GM18907 (cell line): Measurements from ENCODE around the gene KCNMB3.
"Not testable (repeated sequence)": the region's sequence is repeated elsewhere in the genome, so short reads cannot be mapped to it uniquely, and the experiment has no call there.

Experiments used
- ATAC-seq: cut with Tn5 transposase; IDR thresholded peaks from one replicate; pipeline ENCODE4 v1.9.1; 2021; ENCODE audit warnings: mild to moderate bottlenecking, moderate library complexity; ENCODE audit not compliant: unreplicated experiment

KCNMB3 gene, protein sequence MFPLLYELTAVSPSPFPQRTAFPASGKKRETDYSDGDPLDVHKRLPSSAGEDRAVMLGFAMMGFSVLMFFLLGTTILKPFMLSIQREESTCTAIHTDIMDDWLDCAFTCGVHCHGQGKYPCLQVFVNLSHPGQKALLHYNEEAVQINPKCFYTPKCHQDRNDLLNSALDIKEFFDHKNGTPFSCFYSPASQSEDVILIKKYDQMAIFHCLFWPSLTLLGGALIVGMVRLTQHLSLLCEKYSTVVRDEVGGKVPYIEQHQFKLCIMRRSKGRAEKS

DNA sequence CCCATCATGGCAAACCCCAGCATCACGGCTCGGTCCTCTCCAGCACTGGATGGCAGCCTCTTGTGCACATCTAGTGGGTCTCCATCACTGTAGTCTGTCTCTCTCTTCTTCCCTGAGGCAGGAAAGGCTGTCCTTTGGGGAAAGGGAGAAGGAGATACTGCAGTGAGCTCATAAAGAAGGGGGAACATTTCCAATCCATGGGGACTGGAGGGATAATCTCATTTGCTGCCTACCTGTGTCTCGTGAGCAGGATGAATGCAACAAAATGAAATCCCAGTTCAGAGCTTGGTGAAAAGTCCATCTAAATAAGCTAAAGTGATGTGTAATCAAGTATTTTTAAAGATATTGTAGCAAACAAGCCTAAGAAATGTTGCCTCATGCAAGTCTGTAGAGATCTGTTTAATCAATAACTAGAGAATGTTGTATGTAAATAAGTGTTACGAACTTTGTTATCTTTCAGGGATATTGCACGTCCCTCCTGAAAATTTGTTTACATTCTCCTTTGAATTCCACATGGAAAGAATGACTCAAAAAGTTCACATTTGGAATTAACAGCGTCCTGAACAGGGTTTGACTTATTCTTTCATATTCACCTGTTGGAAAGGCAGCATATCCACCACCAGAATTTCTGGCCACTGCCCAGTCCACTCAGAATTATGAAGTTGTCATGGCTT lies at the start of gene KCNMB3:
Gene KCNMB3, minus strand, starts transcription at position 312 of the 674 bp plus-strand sequence. Its CDS starts 124 bp downstream, at position 188.
- no peak for ATAC-seq

DNA sequence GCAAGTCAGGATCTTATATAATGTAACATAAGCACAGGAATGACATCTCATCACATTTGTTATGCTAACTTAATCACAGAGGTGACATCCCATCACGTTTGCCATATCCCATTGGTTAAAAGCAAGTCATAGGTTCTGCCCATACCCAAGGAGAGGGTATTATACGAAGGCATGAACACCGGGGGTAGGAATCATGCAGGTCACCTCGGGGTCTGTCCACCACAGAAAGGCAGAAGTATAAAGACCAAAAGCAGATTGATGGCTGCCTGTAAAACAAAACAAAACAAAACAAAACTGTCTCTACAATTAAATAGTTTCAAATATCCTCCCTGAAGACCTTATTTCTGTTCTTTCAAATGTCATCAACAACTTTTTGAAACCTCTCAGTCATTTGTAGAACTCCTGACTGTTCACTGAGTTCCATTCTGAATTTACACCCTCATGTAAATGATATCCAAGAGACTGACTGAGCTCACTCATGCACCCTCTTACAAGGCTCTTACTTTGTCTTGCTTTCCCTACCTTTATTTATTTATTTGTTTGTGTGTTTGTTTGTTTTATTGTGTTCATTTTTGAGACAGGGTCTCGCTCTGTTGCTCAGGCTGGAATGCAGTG lies 49.2 kb upstream of the KCNMB3 start:
- ATAC-seq, result no peak

DNA sequence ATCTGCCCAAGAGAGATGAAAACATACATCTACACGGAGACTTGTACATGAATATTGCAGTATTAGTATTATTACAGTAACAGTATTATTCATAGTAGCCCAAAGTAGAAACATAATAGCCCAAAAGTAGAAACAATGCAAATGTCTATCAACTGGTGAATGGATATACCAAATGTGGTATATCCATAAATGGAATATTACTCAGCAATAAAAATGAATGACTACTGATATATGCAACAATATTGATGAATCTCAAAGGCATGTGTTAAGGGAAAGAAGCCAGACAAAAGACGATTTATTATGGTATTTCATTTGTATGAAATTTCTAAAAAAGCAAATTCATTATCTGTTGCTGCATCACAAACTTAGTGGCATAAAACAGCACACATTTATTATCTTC lies 48.4 kb upstream of the KCNMB3 start:
- no peak for ATAC-seq

DNA sequence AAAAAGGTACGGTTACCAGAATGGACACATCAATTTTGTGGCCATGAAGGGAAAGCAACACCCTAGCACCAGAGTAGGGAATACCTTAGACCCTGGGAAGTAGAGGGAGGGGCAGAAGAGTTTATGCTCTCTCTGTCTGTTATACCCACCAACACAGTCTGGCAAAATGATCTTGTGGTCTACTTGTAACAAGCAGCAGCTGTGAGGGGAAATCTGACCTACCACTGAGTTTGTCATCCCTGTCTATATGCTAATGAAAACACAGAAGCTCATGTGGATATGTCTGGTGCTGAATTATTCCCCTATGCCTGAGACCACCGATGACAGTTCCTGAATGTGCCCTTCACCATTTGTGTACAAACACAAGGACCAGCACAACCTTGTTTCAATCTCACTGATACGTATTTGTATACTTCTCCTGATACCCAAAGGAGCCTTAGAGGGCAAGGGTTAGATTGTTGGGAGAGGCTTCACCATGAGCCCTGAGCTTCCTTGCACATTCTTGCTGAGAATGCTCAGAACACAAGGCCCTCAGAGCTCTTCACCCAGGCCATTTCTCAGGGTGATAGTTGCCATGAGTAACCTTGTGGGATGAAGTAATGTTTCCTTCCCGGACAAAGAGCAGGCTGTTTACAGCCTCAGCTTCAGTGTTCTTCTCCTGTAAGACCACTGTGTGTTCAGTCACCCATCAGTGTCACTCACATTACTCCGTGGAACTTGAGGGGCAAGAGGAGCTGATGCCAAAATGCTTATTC lies 47.2 kb upstream of the KCNMB3 start:
- ATAC-seq, result no peak

DNA sequence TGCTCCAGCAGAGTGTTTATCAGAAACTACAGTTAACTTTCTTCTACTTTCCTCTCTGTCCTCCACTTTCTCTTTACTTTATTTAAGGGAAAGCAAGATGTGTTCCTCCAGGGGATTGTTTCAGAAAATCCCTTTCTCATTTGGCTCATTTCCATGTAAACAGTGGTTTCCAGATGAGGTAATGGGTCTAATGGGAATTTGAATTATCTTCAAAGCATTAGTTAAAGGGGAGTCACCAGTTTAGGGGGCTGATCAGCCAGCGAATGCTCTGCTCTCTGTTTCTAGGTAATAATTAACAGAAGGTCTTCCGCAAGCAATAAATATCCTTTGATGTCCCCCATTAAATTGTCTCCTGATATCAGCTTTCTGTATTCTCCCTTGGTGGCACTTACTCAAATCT lies 41.5 kb upstream of the KCNMB3 start:
- no peak for ATAC-seq

DNA sequence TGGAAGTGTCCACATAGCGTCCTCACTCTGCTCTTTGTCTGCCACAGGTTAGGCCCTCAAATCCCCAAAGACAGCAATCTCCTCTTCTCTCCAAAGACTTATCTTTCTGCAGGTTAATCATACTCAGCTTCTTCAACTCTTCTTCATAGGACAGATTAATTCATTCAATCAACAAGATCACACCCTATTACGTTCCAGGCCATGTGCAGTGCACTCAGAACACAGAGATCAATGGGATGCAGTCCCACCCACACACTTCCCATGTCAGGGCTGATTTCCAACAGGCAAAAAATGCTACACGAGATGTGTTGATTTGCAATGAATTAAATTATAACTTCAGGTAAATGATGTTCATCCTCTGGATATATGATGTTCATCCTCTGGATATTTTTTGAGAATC lies 38.4 kb upstream of the KCNMB3 start:
- ATAC-seq, result no peak

DNA sequence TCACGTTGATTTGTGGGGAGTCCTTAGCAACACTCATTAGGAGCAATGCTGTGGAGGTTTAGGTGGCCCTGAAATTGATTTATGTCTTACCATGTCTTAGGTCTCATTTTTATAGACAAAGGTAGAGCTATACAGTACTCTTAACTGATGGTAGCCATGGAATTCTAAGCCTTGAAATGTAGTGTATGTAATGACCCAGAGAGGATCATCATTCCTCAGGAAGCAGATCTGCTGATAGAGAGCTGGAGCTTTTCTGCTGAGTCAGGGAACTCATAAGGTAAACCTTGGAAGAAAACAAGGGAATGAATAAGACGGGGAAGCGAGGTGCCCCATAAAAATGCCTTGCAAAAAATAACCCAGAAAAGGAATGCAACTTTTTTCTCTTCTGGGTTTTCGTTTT lies 37.9 kb upstream of the KCNMB3 start:
- no peak for ATAC-seq

DNA sequence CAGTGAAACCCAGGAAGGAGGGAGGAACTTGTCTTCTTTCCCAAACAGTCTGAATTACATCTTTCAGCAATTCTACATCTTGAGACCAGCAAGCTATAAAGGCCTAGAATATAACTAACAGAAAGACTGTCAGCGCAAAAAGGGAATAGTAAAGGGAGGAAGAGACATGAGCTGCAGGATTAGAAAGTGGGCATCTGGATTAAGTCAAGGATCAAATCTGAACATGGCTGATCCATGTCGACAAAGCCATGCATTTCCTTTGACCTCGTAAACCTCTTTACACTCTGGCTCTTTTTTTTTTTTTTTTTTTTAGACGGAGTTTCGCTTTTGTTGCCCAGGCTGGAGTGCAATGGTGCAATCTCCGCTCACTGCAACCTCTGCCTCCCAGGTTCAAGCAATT lies 35.4 kb upstream of the KCNMB3 start:
- ATAC-seq, result no peak

DNA sequence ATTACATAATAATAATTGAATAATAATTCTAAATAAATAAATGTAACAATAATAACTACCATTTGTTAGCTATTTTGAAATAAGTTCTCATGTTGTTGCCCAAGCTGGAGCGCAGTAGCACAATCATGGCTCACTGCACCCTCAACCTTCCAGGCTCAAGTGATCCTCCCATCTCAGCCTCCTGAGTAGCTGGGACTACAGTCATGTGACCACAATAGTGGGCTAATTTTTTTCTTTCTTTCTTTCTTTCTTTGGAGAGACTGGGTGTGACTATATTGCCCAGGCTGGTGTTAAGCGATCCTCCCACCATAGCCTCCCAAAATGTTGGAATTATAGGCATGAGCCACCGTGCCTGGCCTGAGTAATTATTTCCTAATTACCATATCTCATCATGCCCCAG lies 30.9 kb upstream of the KCNMB3 start:
- no peak for ATAC-seq

DNA sequence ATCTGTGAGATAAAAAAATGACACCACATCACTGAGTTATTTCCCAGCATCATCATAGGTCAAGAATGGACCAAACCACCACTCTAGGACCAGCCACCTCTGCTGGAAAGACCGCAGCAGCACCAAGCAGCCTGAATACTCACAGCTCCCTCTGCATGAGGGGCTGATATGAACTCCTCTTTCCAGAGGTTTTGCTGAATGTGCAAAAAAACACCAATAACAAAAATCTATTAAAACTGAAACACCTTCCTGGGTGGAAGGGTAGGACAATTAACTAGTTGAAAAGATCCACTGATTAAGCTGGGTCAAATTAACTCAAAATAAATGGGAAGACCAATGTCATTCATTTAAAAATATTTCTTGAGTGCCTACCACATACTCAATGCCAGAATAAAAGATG lies 28.9 kb upstream of the KCNMB3 start:
- ATAC-seq, result no peak

DNA sequence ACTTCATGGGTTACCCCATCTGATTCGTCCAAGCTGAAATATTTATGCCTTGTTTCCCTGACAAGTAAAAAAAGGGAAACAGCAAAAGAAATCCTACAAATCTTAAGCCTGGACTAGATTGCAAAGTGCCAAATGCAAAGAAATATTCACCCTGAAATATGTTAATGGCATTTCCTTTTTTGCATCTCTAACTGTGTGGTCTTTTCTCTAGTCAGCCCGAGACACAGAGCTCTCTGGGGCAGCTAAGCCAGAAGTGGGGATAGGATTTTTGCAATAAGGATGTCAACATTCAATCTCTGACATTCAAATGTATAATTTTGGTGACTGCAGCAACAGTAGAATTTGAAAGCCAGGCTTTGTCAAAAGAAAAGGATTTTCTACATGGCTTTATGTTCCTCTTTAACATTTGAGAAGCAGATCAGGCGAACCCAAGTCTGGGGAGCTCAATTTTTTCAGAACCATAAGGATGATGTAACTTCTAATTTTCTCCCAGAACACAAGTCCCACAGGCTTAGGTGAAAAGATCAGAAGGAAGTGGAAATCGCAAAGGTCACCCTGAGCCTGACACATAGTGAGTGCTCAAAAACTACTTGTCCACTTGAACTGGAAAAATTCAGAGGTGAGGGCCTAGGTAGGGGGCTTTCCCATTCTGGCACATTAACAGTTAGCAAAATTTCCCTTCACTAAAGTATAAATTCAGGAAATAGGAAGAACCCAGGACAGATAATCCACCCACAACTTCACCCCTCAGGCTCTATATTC lies 28.2 kb upstream of the KCNMB3 start:
- no peak for ATAC-seq

DNA sequence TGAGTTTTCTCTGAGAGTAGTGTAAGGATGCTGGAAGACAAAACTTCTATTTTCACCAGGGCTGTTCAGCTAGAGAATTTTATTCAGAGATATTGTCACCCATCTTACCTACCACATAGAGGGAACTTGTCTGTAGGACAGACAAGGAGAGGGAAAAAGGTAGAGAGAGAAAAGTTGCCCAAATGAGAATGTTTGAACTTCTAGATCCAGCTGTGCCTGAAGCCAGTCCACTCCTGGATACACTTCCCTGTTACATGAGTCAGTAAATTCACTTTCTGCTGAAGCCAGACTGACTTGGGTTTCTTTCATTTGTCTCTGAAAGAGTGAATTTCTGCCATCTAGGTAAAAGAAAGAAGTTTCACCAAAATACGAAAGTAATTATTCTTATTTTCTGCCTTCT lies 27.2 kb upstream of the KCNMB3 start:
- no peak for ATAC-seq

DNA sequence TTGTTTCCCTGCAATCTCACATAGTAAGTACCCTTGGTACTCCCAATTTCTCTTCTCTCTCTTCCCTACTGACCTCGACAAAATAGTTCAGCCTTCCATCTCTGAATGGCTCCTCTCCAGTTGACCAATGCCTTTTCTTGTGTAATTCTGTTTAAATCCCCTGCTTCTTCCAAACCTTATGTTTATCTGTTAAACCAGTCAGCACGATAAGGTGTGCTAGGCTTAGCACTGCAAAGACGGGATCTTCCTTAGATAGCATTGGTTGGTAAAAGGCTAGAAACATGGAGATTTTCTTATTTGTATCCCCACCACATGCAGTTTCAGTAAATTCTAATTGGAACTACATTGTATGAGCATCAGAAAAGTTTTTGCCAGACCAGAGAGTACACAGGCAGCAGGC lies 25.8 kb upstream of the KCNMB3 start:
- no peak for ATAC-seq

DNA sequence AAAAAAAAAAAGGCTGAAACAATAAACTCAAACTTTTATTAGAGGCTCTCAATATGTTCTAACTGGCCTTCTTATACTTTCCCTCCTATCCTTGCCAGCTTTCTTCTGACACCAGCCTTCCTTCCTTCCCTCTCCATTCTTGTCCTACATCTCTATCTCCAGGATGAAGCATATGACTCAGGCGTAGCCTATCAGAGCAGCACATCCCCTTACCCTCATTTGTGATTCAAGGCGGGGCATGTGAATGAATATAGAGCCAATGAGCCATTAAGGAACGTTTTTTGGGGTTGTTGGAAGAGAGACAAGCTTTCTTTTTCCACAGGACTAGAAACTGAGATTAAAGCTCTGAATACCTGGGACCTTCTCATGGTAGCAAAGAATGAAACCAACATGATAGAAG lies 25.1 kb upstream of the KCNMB3 start:
- ATAC-seq, result no peak

DNA sequence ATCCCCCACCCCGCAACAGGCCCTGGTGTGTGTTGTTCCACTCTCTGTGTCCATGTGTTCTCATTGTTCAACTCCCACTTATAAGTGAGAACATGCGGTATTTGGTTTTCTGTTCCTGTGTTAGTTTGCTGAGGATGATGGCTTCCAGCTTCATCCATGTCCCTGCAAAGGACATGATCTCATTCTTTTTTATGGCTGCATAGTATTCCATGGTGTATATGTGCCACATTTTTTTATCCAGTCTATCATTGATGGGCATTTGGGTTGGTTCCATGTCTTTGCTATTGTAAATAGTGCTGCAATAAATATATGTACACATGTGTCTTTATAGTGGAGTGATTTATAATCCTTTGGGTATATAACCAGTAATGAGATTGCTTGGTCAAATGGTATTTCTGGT lies 23.5 kb upstream of the KCNMB3 start:
- not testable (repeated sequence) for ATAC-seq

DNA sequence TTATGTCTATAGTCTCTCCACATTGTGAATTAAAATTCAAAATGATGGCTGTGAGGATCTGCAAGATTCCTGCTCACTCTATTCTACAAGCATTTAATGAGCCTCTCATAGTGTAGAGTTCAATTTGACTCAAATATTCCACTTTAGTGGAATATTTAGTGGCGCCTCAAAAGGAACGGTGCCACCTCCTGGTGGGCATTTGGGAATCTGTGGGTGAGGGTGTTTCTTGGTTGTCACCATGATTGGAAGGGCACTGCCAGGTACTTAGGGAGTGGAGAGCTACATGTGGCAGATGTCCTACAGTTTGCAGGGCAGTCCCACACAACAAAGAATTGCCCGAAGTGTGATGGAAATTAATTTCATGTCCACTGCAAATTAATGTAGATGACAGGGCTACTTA lies 21.5 kb upstream of the KCNMB3 start:
- no peak for ATAC-seq

DNA sequence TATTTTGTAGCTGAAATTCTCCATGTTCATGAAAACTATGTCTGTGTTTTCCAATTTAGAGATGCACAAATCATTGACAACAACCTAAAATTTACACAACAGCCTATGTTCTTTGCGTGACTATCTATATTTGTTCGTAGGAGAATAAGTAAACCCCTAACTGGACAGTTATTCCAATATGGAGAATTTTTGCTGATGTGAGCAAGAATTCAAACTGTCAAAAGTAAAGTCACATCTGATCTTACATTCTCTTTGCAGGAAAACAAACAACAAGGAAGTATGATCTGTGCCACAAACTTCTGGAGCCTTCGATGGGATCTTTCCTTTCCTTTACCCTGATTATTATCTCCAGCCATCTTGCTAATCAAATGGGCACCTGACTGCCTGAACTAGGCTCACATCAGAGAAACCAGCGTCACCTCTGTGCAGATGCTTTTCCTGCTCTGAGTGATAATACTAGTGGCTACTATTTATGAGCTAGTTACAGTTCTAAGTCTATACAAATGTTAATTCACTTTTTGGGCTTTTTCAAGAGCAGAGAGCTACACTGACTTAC lies 18.3 kb upstream of the KCNMB3 start:
- ATAC-seq, result no peak

DNA sequence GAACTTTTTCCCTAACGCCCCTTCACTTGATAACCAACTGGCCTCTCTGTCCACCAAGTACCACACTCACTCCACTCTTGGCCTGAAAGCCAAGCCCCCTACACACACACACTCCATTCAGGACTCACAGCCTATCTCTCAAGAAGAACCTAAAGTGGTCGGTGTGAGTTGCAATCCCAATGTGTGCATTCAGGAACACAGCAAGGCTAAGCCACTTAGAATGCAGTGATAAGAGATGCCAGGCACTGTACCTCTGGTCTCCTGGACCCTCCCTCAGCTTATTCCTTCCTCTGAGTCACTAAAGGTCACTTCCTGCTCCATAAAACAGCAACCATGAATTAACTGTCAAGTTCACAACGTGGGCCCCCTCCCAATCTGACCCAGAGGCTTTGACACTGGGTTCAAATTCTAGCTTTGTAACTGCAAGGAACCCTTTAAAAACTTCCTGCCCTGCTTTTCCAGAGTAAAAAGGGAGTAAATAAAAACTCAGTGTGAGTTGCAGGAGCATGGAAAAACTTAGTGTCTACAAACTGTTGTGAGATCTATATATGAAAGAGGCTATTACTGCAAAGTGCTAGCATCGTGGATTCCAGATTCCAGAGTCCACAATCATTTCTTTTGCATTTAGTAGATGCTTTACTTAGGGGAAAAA lies 17.6 kb upstream of the KCNMB3 start:
- no peak for ATAC-seq

DNA sequence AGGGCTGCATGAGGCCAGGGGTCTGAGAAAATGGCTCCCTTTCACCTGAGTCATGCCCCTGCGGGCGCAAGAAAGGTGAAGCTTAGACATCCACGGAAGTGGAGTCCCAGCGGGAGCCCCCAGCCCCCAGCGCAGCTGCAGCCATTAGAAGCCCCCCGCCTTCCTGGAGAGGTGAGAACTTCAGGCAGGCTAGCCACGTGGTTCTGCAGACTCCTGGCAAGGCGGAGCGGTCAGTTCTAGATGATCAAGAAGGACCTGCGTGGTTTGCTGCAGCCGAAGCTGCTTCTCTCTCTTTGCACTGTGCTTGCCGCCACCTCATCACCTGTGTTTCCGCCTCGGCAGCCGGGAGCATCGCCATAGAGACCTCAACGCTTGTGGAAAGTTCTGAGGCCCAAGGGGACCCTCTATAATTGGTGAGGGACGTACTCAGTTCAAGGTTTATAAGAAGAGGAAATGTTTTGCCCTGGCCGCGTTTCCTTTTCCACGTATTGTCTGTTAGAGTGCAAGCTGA lies 15.8 kb upstream of the KCNMB3 start:
- ATAC-seq, result no peak

DNA sequence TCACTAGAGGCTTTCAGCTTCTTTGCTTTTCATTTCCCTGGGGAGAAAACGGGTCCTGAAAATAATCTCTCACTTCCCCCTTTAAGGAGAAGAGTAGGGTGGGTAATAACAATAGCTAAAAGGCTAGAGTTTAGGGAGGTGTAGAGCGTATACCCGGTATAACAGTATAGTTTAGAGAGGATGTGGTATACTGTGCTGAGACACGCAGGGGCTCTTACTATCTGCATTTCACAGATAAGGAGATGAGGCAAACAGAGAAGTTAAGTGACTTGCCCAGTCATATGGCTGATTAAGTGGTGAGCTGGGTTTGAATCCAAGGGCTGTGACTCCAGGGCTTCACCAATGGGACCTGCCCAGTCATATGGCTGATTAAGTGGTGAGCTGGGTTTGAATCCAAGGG lies 15.0 kb upstream of the KCNMB3 start:
- peak; percentile 68 for ATAC-seq
